ENCODE data around the gene COX6B1.

GRCh38 chr19:35613574-35613973 lies 34.5 kb upstream of the COX6B1 start:
- TF ChIP-seq EZH2phosphoT487 (IDR thresholded peaks at IDR 0.05; ENCODE audit: borderline replicate concordance, low read depth) (no peak), POLR2AphosphoS5 (IDR thresholded peaks at IDR 0.05; ENCODE audit: low read depth, low read length) (no peak)

Measured in SK-N-SH (cell line).